Tibial nerve (tissue), 4 donors: ENCODE data around the gene GALNTL6. TPM values are rescaled to one million over a fixed set of nuclear protein-coding genes. Genes with fewer than 3 reads are reported as not detected.

Experiments used
- DNase-seq, 2 donors: peaks; one replicate each; pipeline ENCODE4 v3.0.0-alpha.2; 2019; ENCODE audit warnings: low spot score in 2 of 2
- H3K27ac ChIP-seq, 4 donors: fragments of 200-600 bp; sonication (generic) in 3 of 4; one replicate each; pipeline ENCODE4 v1.5.1; 2017 to 2019; ENCODE audit warnings: mild to moderate bottlenecking in 1 of 4
- H3K27me3 ChIP-seq, 2 donors: fragments of 200-600 bp; sonication (generic) in 1 of 2; one replicate each; pipeline versions ENCODE4 v1.5.1 to v1.6.0; 2017 to 2019
- H3K36me3 ChIP-seq, 3 donors: fragments of 200-600 bp; sonication (generic); one replicate each; pipeline ENCODE4 v1.5.1; 2018 to 2019
- H3K4me1 ChIP-seq, 4 donors: fragments of 200-600 bp; sonication (generic) in 3 of 4; one replicate each; pipeline ENCODE4 v1.5.1; 2017 to 2019
- H3K4me3 ChIP-seq, 4 donors: fragments of 200-600 bp; sonication (generic) in 3 of 4; one replicate each; pipeline ENCODE4 v1.5.1; 2017 to 2019; ENCODE audit warnings: mild to moderate bottlenecking in 1 of 4, moderate library complexity in 1 of 4
- H3K9me3 ChIP-seq, 4 donors: fragments of 200-600 bp; sonication (generic) in 3 of 4; one replicate each; pipeline ENCODE4 v1.5.1; 2017 to 2019
- CTCF ChIP-seq, 5 experiments: fragments of 200-600 bp in 3 of 5; fragments of 450-650 bp in 2 of 5; sonication (generic) in 3 of 5; IDR thresholded peaks; one replicate each; pipeline ENCODE4 v1.5.1; 2016 to 2019; ENCODE audit warnings: antibody characterized with exemption in 5 of 5, mild to moderate bottlenecking in 3 of 5, moderate library complexity in 2 of 5
- EP300 ChIP-seq, 2 donors: sonication (generic); formaldehyde crosslinking; IDR thresholded peaks; one replicate each; pipeline ENCODE4 v1.6.1; 2017; ENCODE audit warnings: antibody characterized with exemption in 2 of 2, mild to moderate bottlenecking in 1 of 2
- POLR2A ChIP-seq, 2 donors: fragments of 450-650 bp; IDR thresholded peaks; one replicate each; pipeline ENCODE4 v1.6.1; 2017; ENCODE audit warnings: antibody characterized with exemption in 2 of 2, mild to moderate bottlenecking in 2 of 2, moderate library complexity in 2 of 2
- WGBS, 2 donors: methylation state at CpG; one replicate each; pipeline ENCODE4 v1.1.5; 2018; 5-methylcytosine and 5-hydroxymethylcytosine counted together
- total RNA-seq, 4 donors: library from RNA; depleted of rRNA; stranded (reverse); fragments of >200 nt; gene quantifications; one replicate each; pipeline ENCODE4 v1.1.0, GENCODE V29; 2016

The GALNTL6 gene
- total RNA-seq, 4 donors from 2014 or later, result not detected

- H3K9me3 ChIP-seq, result no peaks in the 10 kb centered on the region
- DNase-seq, result no peak
- 96% methylated on average over 4 of the region's 4 CpGs for WGBS, 2 donors
- H3K27ac ChIP-seq, result no peak overlapping the region
- no peak for TF ChIP-seq EP300 (IDR thresholded peaks at IDR 0.05)
- TF ChIP-seq CTCF (IDR thresholded peaks at IDR 0.05), result no peak
- no peak for TF ChIP-seq POLR2A (IDR thresholded peaks at IDR 0.05)
- H3K36me3 ChIP-seq, result no peaks in the 10 kb centered on the region
- H3K4me1 ChIP-seq, result no peaks in the 10 kb centered on the region
- H3K4me3 ChIP-seq, result no peak overlapping the region
- H3K27me3 ChIP-seq, result no peaks in the 10 kb centered on the region
These were observed 314.0 kb downstream of the GALNTL6 start for GRCh38 chr4:172127168-172127567.

GRCh38 chr4:172129593-172129992 is 316.4 kb downstream of the GALNTL6 start:
- Histone ChIP-seq H3K27ac (no peak overlapping the region), H3K9me3 (no peaks in the 10 kb centered on the region), H3K36me3 (no peaks in the 10 kb centered on the region), H3K4me1 (no peaks in the 10 kb centered on the region), H3K27me3 (no peaks in the 10 kb centered on the region), H3K4me3 (no peak overlapping the region)
- WGBS, 2 donors, result 58 to 59% methylated on average over 1 of the region's 1 CpG
- DNase-seq, result no peak
- TF ChIP-seq EP300 (IDR thresholded peaks at IDR 0.05) (no peak), CTCF (IDR thresholded peaks at IDR 0.05) (no peak), POLR2A (IDR thresholded peaks at IDR 0.05) (no peak)

GRCh38 chr4:172134521-172134920 is 321.3 kb downstream of the GALNTL6 start:
- H3K27me3 ChIP-seq, result no peaks in the 10 kb centered on the region
- no peaks in the 10 kb centered on the region for H3K4me1 ChIP-seq
- no peaks in the 10 kb centered on the region for H3K36me3 ChIP-seq
- no peak for TF ChIP-seq POLR2A (IDR thresholded peaks at IDR 0.05)
- TF ChIP-seq EP300 (IDR thresholded peaks at IDR 0.05), result no peak
- no peak for TF ChIP-seq CTCF (IDR thresholded peaks at IDR 0.05)
- H3K27ac ChIP-seq, result no peak overlapping the region
- 73 to 81% methylated on average over 2 of the region's 2 CpGs for WGBS, 2 donors
- H3K9me3 ChIP-seq, result no peaks in the 10 kb centered on the region
- H3K4me3 ChIP-seq, result no peak overlapping the region
- DNase-seq, result no peak

GRCh38 chr4:172141025-172141424 is 327.8 kb downstream of the GALNTL6 start:
- DNase-seq, result no peak
- WGBS, 2 donors, result 57 to 64% methylated on average over 2 of the region's 2 CpGs
- Histone ChIP-seq H3K9me3 (no peaks in the 10 kb centered on the region), H3K27ac (no peak overlapping the region), H3K36me3 (no peaks in the 10 kb centered on the region), H3K4me1 (no peaks in the 10 kb centered on the region), H3K4me3 (no peak overlapping the region), H3K27me3 (no peaks in the 10 kb centered on the region)
- no peak for TF ChIP-seq EP300 (IDR thresholded peaks at IDR 0.05)
- TF ChIP-seq POLR2A (IDR thresholded peaks at IDR 0.05), result no peak
- no peak for TF ChIP-seq CTCF (IDR thresholded peaks at IDR 0.05)

GRCh38 chr4:172142281-172142741 is 329.1 kb downstream of the GALNTL6 start:
- WGBS, 2 donors, result 33 to 40% methylated on average over 2 of the region's 2 CpGs
- H3K27me3 ChIP-seq, result no peaks in the 10 kb centered on the region

More at GRCh38 chr4:172142281-172142741, 329.1 kb downstream of the GALNTL6 start:
- Histone ChIP-seq H3K36me3 (no peaks in the 10 kb centered on the region), H3K4me1 (no peaks in the 10 kb centered on the region), H3K27ac (no peak overlapping the region), H3K4me3 (no peak overlapping the region), H3K9me3 (no peaks in the 10 kb centered on the region)
- no peak for DNase-seq
- TF ChIP-seq POLR2A (IDR thresholded peaks at IDR 0.05) (no peak), EP300 (IDR thresholded peaks at IDR 0.05) (no peak), CTCF (IDR thresholded peaks at IDR 0.05) (no peak)
